ENCODE data around the gene MAN2B2.
"Not testable (repeated sequence)": the region's sequence is repeated elsewhere in the genome, so short reads cannot be mapped to it uniquely, and the experiment has no call there.

Gene MAN2B2

GRCh38 chr4:6644792-6645530, 70.0 kb downstream of the MAN2B2 start:
- no peak for DNase-seq

DNA sequence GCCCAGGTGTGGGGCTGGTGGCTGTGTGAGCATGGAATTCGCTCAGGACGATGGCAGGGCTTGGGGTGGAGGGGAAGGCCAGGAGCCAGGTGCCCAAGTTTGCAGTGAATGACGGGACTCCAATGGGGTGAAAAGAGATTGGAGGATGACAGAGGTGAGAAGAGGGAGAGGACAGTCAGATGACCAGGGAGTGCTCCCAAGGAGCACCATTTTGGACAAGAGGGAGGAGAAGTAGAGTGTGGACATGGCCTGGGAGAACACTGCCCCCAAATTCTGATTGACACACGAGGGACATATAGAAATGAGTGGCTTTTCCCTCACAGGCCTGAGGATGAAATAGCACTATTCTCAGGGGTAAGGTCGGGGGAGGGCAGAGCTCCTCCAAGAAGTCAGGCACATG, 72.2 kb downstream of the MAN2B2 start:
- no peak for DNase-seq

DNA sequence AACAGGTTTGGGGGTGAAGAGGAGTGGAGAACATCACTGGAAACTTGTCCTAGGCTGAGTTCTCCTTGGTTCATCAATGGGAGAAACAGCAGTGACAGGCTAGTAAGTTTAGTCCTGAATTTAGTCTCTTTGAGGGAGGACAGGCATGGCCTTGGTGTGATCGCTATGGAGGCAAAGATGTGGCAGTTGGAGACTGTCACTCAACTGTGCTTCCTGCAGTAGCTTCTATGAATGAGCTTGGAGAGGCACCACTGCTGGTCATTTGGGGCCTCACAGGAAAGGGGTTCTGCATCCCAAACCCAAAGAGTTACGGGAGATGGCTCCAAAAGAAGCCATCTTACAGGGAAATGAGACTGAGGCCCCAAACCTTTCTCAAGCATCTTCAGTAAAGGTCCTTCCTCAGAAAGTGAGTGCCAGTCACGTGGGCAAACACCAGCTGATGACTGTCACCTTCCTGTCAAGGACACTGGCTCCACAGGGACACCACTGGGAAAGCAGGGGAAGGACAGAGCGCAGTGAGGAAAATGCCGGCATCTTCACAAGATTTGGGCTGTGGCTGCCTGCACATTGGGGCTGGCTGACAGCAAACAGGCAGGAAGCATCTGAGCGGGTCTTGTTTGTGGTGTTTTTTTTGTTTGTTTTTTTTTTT, 72.7 kb downstream of the MAN2B2 start:
- no peak for DNase-seq

DNA sequence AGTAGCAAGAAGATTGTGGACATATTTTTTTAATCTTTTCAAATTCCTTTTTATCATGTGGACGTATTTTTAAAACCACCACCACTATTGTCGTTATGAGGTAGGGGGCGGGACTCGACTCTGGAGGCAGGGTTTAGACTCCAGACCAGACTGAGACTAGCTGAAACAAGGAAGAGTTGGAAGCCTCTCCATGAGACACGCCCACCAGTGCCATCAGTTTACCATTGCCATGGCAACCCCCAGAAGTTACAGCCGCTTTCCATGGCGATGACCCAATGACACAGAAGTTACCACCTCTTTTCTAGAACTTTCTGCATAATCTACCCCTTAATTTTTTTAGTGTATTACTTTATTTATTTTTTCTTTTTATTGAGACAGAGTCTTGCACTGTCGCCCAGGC, 74.2 kb downstream of the MAN2B2 start:
- DNase-seq = no peak

- DNase-seq = not testable (repeated sequence)
Observed at GRCh38 chr4:6654211-6654610, 79.2 kb downstream of the MAN2B2 start.

DNA sequence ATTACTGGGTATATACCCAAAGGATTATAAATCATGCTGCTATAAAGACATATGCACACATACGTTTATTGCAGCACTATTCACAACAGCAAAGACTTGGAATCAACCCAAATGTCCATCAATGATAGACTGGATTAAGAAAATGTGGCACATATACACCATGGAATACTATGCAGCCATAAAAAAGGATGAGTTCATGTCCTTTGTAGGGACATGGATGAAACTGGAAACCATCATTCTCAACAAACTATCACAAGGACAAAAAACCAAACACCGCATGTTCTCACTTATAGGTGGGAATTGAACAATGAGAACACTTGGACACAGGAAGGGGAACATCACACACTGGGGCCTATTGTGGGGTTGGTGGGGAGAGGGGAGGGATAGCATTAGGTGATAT, 80.3 kb downstream of the MAN2B2 start:
- not testable (repeated sequence) for DNase-seq

DNA sequence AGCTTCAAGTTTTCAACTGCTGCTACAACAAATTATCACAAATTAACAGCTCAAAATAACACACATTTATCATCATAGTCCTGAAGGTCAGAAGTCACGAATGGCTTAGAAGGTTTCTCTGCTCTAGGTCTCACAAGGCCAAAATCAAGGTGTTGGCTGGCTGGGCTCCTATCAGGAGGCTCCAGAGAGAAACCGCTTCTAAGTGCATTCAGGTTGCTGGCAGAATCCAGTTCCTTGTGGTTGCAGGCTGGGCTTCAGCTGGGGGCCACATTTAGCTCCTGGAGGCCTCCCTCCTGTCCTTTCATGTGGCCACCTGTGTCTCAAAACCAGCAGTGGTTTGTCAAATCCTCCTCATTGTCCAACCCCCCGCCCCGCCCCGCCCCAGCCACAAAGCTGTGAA, 80.9 kb downstream of the MAN2B2 start:
- no peak for DNase-seq

DNA sequence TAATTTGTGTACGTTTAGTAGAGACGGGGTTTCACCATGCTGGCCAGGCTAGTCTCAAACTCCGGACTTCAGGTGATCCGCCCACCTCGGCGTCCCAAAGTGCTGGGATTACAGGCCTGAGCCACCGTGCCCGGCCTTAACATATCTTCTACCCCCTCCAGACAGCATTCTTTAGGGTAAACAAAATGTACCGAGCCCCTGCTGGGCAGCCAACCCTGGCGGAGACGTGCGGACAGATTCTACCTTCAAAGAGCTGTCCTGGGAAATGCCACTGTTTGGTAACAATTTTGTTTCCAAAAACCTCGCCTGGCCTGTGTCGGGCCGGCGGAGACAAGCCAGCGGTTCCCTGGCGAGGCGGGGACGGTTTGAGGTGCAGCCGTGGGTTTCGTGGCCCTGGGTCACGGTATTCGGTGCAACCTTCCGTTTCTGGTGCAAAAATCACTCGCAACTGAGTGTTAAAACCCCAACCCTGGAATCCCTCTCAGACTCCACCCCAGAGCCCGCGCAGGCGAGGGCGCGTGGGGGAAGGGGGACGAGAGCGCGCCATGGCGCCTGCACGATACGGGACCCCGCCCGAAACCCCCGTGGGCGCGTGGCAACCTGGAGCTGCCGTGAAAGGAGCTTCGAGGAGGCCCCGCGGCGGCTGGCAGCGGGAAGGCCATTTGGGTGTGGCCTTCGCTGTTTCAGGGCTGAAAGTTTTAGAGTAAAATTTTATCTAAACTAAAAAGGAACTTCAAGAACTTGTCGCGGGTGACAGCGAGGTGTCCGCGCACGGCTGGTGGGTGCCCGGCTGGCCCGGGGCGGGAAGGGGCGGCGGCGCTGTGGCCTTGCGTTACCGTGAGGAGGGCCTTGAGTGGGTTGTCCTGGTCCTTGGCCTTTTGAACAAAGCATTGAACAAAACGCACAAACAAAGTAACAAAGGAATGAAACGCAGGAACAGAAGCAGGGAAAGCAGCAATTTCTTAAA, 82.5 kb downstream of the MAN2B2 start:
- DNase-seq = no peak

DNA sequence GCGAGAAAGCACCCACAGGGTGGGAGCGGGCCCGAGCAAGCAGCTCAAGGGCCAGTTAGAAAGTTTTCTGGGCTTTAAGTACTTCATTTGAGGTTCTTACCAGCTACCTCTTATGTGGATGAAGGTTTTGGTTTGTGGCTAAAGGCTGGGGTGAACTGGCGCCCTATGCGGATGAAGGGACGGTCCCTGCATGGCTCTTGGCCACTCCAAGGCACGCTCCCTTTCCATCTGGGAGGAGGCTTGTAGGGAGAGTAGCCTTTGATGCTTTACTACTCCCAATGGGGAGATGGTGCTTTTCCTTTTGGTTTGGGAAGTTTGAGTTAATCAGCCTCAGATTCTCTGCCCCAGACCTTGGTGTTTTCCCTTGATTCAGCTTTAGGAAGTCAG, 83.2 kb downstream of the MAN2B2 start:
- no peak for DNase-seq

- DNase-seq = no peak
Observed at GRCh38 chr4:6658597-6659075, 83.6 kb downstream of the MAN2B2 start.

DNA sequence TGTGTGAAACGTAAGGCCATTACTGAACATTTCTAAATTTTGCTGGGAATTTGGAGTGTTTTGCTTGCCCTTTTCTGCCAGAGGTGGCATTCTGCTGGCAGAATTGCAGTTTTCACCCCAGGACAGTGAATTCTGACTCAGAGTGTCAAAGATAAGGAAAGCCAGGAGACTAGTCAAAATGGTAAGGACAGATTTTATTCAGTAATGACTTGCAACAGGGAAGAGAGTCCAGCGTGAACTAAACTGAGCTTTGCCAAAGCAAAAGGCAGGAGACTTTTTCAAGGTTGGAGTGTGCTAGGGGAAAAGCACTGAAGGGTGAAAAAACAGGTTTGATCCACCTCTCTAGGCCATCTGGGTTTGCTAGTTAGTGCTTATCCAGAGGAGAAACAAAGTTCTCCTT, 84.9 kb downstream of the MAN2B2 start:
- DNase-seq = no peak

DNA sequence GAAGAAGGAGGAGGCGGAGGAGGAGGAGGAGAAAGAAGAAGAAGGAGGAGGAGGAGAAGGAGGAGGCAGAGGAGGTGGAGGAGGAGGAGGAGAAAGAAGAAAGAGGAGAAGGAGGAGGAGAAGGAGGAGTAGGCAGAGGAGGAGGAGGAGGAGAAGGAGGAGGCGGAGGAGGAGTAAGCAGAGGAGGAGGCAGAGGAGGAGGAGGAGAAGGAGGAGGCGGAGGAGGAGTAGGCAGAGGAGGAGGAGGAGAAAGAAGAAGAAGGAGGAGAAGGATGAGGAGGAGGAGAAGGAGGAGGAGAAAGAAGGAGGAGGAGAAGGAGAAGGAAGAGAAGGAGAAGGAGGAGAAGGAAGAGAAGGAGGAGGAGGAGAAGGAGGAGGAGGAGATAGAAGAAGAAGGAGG, 85.4 kb downstream of the MAN2B2 start:
- DNase-seq = no peak

GRCh38 chr4:6662591-6662990, 87.6 kb downstream of the MAN2B2 start:
- DNase-seq = no peak

DNA sequence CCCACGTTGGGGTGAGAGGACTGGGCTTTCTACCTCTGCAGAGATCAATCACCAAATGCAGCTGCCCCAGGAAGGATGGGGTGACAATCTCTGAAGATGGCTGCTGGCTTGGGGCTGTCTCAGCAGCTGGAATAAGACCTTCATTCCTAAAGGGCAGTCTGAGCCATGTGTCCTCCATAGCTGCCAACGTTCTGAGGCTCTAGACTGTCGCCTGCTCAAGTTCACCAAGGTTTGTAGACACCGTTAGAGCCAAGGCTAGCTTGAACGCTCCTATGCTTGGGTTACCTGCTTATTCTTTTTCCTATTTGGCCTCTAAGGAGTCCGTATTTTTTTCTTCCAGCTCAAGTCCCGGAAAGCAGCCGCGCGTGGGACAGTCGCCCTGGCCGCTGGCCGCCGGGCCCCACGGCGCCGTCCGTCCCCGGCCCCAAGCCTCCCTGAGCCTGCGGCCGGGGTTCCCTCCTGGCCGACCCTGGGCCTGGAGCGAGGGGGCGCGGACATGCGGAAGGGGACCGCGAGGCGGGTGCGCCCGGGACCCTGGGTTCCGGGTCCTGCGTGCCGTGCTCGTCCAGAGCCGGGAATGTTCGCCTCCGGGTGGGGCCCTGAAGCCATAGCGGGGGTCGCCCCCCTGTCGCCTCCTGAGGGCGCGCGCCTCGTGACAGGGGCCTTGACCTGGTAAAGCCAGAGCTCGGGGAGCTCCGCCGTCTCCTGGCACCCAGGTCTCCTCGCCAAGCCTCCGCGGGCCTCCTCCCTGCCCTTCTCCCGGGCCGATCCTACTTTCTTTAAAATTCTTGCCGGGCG, 88.8 kb downstream of the MAN2B2 start:
- DNase-seq = no peak

GRCh38 chr4:6665320-6665654, 90.3 kb downstream of the MAN2B2 start:
- no peak for DNase-seq

DNA sequence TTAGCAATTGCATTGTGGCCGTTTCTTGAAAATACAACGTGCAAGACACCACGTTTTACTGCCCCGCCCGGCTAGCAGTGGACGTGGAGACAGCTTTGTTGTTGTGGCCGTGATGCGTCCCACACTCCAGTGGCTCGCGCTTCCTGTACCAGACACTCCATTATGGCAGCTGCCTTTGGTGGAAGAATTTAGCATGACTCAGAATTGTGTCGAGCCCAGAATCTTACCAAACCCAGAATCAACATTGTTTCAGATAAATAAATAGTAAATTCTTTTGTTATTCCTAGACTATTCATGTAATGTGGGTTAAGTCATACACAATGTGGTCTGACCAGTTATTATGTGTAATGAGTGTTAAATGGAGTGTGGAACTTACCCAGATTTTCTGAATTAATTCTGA, 93.4 kb downstream of the MAN2B2 start:
- no peak for DNase-seq

DNA sequence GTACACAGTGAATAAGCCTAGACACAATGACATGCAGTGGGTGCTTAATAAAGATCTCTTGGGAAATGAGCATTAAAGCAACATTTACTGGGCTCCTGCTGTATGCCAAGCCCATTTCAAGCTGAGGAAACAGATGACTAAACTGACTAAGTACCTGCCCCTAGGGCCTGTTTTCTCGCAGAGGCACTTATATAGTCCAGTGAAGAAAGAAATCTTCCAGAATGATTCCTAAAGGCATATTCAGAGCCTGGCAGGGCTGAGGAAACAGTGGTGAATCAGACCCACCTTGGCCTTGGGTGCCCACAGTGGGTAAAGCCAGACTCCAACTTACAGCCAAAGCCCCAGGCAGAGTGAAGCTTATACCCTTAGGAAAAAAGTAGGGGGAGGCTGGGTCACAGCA, 96.7 kb downstream of the MAN2B2 start:
- no peak for DNase-seq

GRCh38 chr4:6672131-6672530, 97.1 kb downstream of the MAN2B2 start:
- DNase-seq = no peak

DNA sequence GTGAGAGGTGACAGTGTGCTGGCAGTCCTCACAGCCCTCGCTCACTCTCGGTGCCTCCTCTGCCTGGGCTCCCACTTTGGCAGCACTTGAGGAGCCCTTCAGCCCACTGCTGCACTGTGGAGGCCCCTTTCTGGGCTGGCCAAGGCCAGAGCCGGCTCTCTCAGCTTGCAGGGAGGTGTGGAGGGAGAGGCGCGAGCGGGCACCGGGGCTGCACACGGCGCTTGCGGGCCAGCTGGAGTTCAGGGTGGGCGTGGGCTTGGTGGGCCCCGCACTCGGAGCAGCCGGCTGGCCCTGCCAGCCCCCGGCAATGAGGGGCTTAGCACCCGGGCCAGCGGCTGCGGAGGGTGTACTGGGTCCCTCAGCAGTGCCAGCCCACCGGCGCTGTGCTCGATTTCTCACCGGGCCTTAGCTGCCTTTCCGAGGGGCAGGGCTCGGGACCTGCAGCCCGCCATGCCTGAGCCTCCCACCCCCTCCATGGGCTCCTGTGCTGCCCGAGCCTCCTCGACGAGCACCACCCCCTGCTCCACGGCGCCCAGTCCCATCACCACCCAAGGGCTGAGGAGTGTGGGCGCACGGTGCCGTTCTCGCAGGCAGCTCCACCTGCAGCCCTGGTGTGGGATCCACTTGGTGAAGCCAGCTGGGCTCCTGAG, 97.7 kb downstream of the MAN2B2 start:
- not testable (repeated sequence) for DNase-seq
